Thyroid gland (tissue), 4 donors: ENCODE results near the gene DNAJC17. TPM values are rescaled to one million over a fixed set of nuclear protein-coding genes. Genes with fewer than 3 reads are reported as not detected.

Experiments
- DNase-seq, 2 donors: peaks; one replicate each; pipeline ENCODE4 v3.0.0-alpha.2; 2019
- H3K27ac ChIP-seq, 3 donors: fragments of 200-600 bp; sonication (generic); 1 replicate in 2 of 3; 2 replicates in 1 of 3; pipeline ENCODE4 v1.5.1; 2016 to 2019; ENCODE audit warnings: mild to moderate bottlenecking in 1 of 3, moderate library complexity in 1 of 3
- H3K27me3 ChIP-seq: fragments of 200-600 bp; sonication (generic); one replicate; pipeline ENCODE4 v1.5.1; 2019
- H3K36me3 ChIP-seq, 2 donors: fragments of 200-600 bp; sonication (generic); one replicate each; pipeline ENCODE4 v1.5.1; 2016 to 2019
- H3K4me1 ChIP-seq, 2 donors: fragments of 200-600 bp; sonication (generic); one replicate each; pipeline ENCODE4 v1.5.1; 2017 to 2019
- H3K4me3 ChIP-seq, 3 donors: fragments of 200-600 bp; sonication (generic); replicated peaks in 1 of 3; 1 replicate in 2 of 3; 2 replicates in 1 of 3; pipeline ENCODE4 v1.5.1; 2016; ENCODE audit warnings: mild to moderate bottlenecking in 1 of 3
- H3K9me3 ChIP-seq: fragments of 200-600 bp; sonication (generic); one replicate; pipeline ENCODE4 v1.5.1; 2017
- POLR2A ChIP-seq, 2 donors: fragments of 450-650 bp; IDR thresholded peaks; one replicate each; pipeline ENCODE4 v1.6.1; 2017; ENCODE audit warnings: antibody characterized with exemption in 2 of 2, mild to moderate bottlenecking in 2 of 2, moderate library complexity in 1 of 2
- WGBS, 2 donors: methylation state at CpG; one replicate each; pipeline ENCODE4 v1.1.5; 2017; 5-methylcytosine and 5-hydroxymethylcytosine counted together
- intact Hi-C: fragments of 100-400 bp; cut with DNase I; formaldehyde crosslinking; loops from one replicate; pipeline ENCODE4 v1.15.1; 2023
- total RNA-seq, 4 donors: library from RNA; depleted of rRNA; stranded (reverse); fragments of >200 nt; gene quantifications; one replicate each; pipeline ENCODE4 v1.2.3, GENCODE V29; 2016
- TF ChIP-seq, protein P1 (sequence below), 6 experiments: fragments of 200-600 bp in 3 of 6; fragments of 450-650 bp in 3 of 6; sonication (generic) in 3 of 6; IDR thresholded peaks; one replicate each; pipeline ENCODE4 v1.5.1; 2016 to 2019; ENCODE audit warnings: antibody characterized with exemption in 6 of 6, mild to moderate bottlenecking in 2 of 6, inconsistent platforms in 1 of 6, moderate library complexity in 1 of 6

DNAJC17 gene
- total RNA-seq, 4 donors from 2014 or later, result 21.6 to 51.9 (median 45.8) TPM

DNA sequence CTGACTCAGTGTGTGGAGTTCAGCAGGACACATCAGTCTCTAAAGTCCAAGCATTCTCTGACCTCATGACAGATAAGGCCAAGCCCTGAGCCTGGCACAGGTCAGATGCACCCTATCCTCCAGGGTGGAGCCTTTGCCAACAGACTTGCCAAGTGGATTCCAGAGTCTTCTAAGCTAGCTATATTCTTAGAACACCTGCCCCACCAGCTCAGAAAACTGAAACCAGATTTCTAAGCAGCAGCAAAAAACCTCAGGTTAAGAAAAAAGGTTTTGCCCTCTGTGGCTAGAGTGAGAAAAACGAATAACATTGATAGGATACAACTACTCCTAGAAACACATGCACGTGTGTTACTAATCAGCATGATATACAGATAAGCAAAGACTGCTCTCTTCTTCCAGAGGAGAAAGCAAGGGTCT is 63.8 kb downstream of the DNAJC17 start:
- H3K27ac ChIP-seq, result no peak overlapping the region
- TF ChIP-seq POLR2A (IDR thresholded peaks at IDR 0.05), result no peak
- TF ChIP-seq, protein P1, sequence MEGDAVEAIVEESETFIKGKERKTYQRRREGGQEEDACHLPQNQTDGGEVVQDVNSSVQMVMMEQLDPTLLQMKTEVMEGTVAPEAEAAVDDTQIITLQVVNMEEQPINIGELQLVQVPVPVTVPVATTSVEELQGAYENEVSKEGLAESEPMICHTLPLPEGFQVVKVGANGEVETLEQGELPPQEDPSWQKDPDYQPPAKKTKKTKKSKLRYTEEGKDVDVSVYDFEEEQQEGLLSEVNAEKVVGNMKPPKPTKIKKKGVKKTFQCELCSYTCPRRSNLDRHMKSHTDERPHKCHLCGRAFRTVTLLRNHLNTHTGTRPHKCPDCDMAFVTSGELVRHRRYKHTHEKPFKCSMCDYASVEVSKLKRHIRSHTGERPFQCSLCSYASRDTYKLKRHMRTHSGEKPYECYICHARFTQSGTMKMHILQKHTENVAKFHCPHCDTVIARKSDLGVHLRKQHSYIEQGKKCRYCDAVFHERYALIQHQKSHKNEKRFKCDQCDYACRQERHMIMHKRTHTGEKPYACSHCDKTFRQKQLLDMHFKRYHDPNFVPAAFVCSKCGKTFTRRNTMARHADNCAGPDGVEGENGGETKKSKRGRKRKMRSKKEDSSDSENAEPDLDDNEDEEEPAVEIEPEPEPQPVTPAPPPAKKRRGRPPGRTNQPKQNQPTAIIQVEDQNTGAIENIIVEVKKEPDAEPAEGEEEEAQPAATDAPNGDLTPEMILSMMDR (IDR thresholded peaks at IDR 0.05), result no peak
- H3K9me3 ChIP-seq, result no peaks in the 10 kb centered on the region
- intact Hi-C loops, result no loop called here
- H3K4me1 ChIP-seq, result no peaks in the 10 kb centered on the region
- peaks cover 25 to 35% of the 10 kb centered on the region in 2 donors for H3K36me3 ChIP-seq
- 72 to 79% methylated on average over 2 of the region's 2 CpGs for WGBS, 2 donors
- no peaks in the 10 kb centered on the region for H3K27me3 ChIP-seq
- H3K4me3 ChIP-seq, result no peak overlapping the region
- DNase-seq, result no peak

- Histone ChIP-seq H3K36me3 (peaks cover 34 to 47% of the 10 kb centered on the region in 2 donors), H3K27me3 (no peaks in the 10 kb centered on the region), H3K9me3 (no peaks in the 10 kb centered on the region), H3K4me3 (no peak overlapping the region), H3K27ac (no peak overlapping the region), H3K4me1 (no peaks in the 10 kb centered on the region)
- WGBS, 2 donors, result 94 to 96% methylated on average over 2 of the region's 2 CpGs
- no peak for TF ChIP-seq POLR2A (IDR thresholded peaks at IDR 0.05)
- TF ChIP-seq, protein P1 (IDR thresholded peaks at IDR 0.05), result no peak
- intact Hi-C loops, result no loop called here
- no peak for DNase-seq
Observed at GRCh38 chr15:40739854-40740253, 67.4 kb downstream of the DNAJC17 start.

DNA sequence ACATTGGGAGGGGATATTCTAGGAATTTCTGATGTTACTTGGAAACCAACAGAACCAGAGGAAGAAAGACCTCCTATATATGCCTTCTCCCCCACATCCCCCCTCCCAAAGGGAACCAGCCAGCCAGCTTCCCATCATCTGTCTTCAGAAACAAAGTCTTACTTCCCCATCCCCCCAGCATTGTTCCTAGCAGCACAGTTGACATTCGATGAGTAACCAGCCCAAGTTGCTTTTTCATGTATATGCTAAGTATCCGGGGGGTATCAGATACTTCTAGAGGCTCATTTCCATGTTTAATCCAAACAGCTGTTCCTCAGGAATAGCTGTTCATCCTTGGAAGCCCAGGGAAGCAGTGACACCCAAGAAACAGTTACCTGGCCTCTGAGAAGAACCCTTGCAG is 68.2 kb downstream of the DNAJC17 start:
- no peak for DNase-seq
- peaks cover 34 to 39% of the 10 kb centered on the region in 2 donors for H3K36me3 ChIP-seq
- no peak overlapping the region for H3K27ac ChIP-seq
- H3K9me3 ChIP-seq, result no peaks in the 10 kb centered on the region
- WGBS, 2 donors, result 46 to 55% methylated on average over 2 of the region's 2 CpGs
- H3K27me3 ChIP-seq, result no peaks in the 10 kb centered on the region
- TF ChIP-seq POLR2A (IDR thresholded peaks at IDR 0.05), result no peak
- TF ChIP-seq, protein P1 (IDR thresholded peaks at IDR 0.05), result no peak
- no peak overlapping the region for H3K4me3 ChIP-seq
- intact Hi-C loops, result no loop called here
- H3K4me1 ChIP-seq, result no peaks in the 10 kb centered on the region

DNA sequence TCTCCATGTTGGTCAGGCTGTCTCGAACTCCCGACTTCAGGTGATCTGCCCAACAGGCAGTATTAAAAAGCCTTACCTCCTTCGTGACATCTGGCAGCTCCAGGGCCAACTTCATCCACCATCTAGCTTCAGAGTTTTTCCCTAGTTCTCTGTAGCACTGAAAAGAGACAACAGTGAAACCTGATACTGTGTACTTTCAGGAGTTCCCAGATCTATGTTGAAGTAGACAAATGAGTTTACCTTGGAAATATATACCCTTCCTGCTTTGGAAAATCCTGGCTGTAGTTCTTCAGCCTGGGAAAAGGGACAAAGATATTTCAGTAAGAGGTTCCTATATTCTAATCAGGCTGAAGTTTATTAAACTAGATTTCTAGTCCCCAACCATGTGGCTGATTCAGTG is 70.2 kb downstream of the DNAJC17 start:
- WGBS, 2 donors, result 84 to 87% methylated on average over 3 of the region's 3 CpGs
- peaks cover 22 to 28% of the 10 kb centered on the region in 2 donors for H3K36me3 ChIP-seq
- no peaks in the 10 kb centered on the region for H3K27me3 ChIP-seq
- no peak overlapping the region for H3K4me3 ChIP-seq
- intact Hi-C loops, result no loop called here
- no peaks in the 10 kb centered on the region for H3K9me3 ChIP-seq
- no peak overlapping the region for H3K27ac ChIP-seq
- DNase-seq, result no peak
- H3K4me1 ChIP-seq, result no peaks in the 10 kb centered on the region
- TF ChIP-seq POLR2A (IDR thresholded peaks at IDR 0.05), result no peak
- TF ChIP-seq, protein P1 (IDR thresholded peaks at IDR 0.05), result no peak

GRCh38 chr15:40736575-40736974 is 70.7 kb downstream of the DNAJC17 start:
- TF ChIP-seq, protein P1 (IDR thresholded peaks at IDR 0.05), result no peak
- no peak for TF ChIP-seq POLR2A (IDR thresholded peaks at IDR 0.05)
- H3K27ac ChIP-seq, result no peak overlapping the region
- H3K4me1 ChIP-seq, result no peaks in the 10 kb centered on the region
- intact Hi-C loops, result no loop called here
- H3K4me3 ChIP-seq, result no peak overlapping the region
- 88 to 91% methylated on average over 4 of the region's 4 CpGs for WGBS, 2 donors
- H3K9me3 ChIP-seq, result no peaks in the 10 kb centered on the region
- H3K27me3 ChIP-seq, result no peaks in the 10 kb centered on the region
- peaks cover 22 to 28% of the 10 kb centered on the region in 2 donors for H3K36me3 ChIP-seq
- DNase-seq, result no peak
